Erythroblast (primary cell): Measurements from ENCODE around the gene CD3D.

Experiments used
- GATA1 ChIP-seq: IDR thresholded peaks from 2 replicates; pipeline ENCODE4 v1.6.1; 2011; ENCODE audit warnings: low read depth, mild to moderate bottlenecking, control low read depth, low read length, moderate library complexity
- POLR2A ChIP-seq: IDR thresholded peaks from 2 replicates; pipeline ENCODE4 v1.6.1; 2011; ENCODE audit warnings: mild to moderate bottlenecking, low read length

DNA sequence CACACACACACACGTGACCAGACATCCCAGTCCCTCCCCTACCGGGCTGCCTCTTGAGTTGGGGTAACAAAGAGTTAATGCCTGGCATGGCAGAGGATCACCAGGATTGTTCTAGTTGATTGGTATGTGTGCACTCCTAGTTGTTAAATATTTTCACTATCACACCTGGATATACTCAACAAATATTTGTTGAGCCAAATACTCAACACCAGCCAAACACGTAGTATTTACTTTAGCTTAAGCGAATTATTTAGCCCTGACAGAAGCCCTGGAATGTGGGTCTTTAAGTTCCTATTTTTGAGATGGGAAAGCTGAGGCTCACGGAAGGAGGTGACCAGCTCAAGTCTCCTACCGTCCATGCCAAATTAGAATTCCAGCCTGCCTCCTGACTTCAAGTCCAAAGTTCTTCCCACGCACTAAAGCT is 27.5 kb downstream of the CD3D start:
- TF ChIP-seq POLR2A, result no peak
- TF ChIP-seq GATA1, result no peak
